GM23338 (cell line): Measurements from ENCODE around the gene PER1. TPM values are rescaled to one million over a fixed set of nuclear protein-coding genes. Genes with fewer than 3 reads are reported as not detected.

Source experiments
- ATAC-seq: fragments of 200-7000 bp; cut with Tn5 transposase; 3 replicates; pipeline ENCODE4 v1.9.1; 2020
- DNase-seq: peaks from one replicate; pipeline ENCODE4 v3.0.0-alpha.2; 2015; ENCODE audit warnings: low spot score
- H2AFZ ChIP-seq: fragments of 200-600 bp; sonication (generic); 2 replicates; pipeline ENCODE4 v1.8.0; 2016; ENCODE audit warnings: antibody characterized with exemption, mild to moderate bottlenecking, moderate library complexity
- H3F3A ChIP-seq: fragments of 200-600 bp; sonication (generic); replicated peaks from 2 replicates; pipeline ENCODE4 v1.8.0; 2017; ENCODE audit warnings: antibody characterized with exemption, mixed run types, low read depth
- H3K27ac ChIP-seq: fragments of 200-600 bp; sonication (generic); 2 replicates; pipeline ENCODE4 v1.6.1; 2016; ENCODE audit warnings: low read depth
- H3K27me3 ChIP-seq: fragments of 200-600 bp; sonication (generic); 2 replicates; pipeline ENCODE4 v1.8.0; 2016; ENCODE audit warnings: mild to moderate bottlenecking, mixed run types, moderate library complexity; ENCODE audit not compliant: insufficient read depth
- H3K36me3 ChIP-seq: fragments of 200-600 bp; sonication (generic); 2 replicates; pipeline ENCODE4 v1.8.0; 2016; ENCODE audit warnings: mild to moderate bottlenecking; ENCODE audit not compliant: insufficient read depth
- H3K4me1 ChIP-seq: fragments of 200-600 bp; sonication (generic); 2 replicates; pipeline ENCODE4 v1.8.0; 2016; ENCODE audit warnings: mild to moderate bottlenecking, moderate library complexity; ENCODE audit not compliant: insufficient read depth
- H3K4me2 ChIP-seq: fragments of 200-600 bp; sonication (generic); 2 replicates; pipeline ENCODE4 v1.7.1; 2017; ENCODE audit warnings: mixed run types
- H3K4me3 ChIP-seq: fragments of 200-600 bp; sonication (generic); 2 replicates; pipeline ENCODE4 v1.6.1; 2016; ENCODE audit warnings: mixed run types
- H3K79me2 ChIP-seq: fragments of 200-600 bp; sonication (generic); replicated peaks from 2 replicates; pipeline ENCODE4 v1.8.0; 2017; ENCODE audit warnings: mild to moderate bottlenecking; ENCODE audit not compliant: insufficient read depth
- H3K9me2 ChIP-seq: fragments of 200-600 bp; sonication (generic); 2 replicates; pipeline ENCODE4 v1.8.0; 2017; ENCODE audit not compliant: insufficient read depth
- H4K20me1 ChIP-seq: fragments of 200-600 bp; sonication (generic); replicated peaks from 2 replicates; pipeline ENCODE4 v1.8.0; 2017; ENCODE audit warnings: mild to moderate bottlenecking; ENCODE audit not compliant: insufficient read depth
- H3K27ac Mint-ChIP-seq: 2 replicates; pipeline ENCODE4 v1.8.0; 2020; ENCODE audit warnings: inconsistent platforms, mild to moderate bottlenecking, moderate library complexity, mixed read lengths
- H3K27me3 Mint-ChIP-seq: 3 replicates; pipeline ENCODE4 v1.8.0; 2022; ENCODE audit warnings: low read depth, mild to moderate bottlenecking, moderate library complexity, mixed read lengths, inconsistent platforms; ENCODE audit not compliant: insufficient read depth, poor library complexity
- H3K36me3 Mint-ChIP-seq: 3 replicates; pipeline ENCODE4 v1.8.0; 2021; ENCODE audit warnings: low read depth, mild to moderate bottlenecking, inconsistent platforms, moderate library complexity, mixed read lengths
- H3K4me1 Mint-ChIP-seq: 3 replicates; pipeline ENCODE4 v1.8.0; 2020; ENCODE audit warnings: mild to moderate bottlenecking, inconsistent platforms, mixed read lengths
- H3K4me3 Mint-ChIP-seq: 3 replicates; pipeline ENCODE4 v1.8.0; 2021; ENCODE audit warnings: moderate library complexity, mild to moderate bottlenecking, inconsistent platforms, mixed read lengths
- H3K9me3 Mint-ChIP-seq: 3 replicates; pipeline ENCODE4 v1.8.0; 2020; ENCODE audit warnings: moderate library complexity, mild to moderate bottlenecking, inconsistent platforms, mixed read lengths
- CREB1 ChIP-seq: fragments of 250-450 bp; sonication (Bioruptor Pico); IDR thresholded peaks from 2 replicates; pipeline ENCODE4 v1.5.0; 2020; ENCODE audit warnings: low read depth, mild to moderate bottlenecking, moderate library complexity
- EZH2 ChIP-seq: fragments of 200-600 bp; sonication (generic); IDR thresholded peaks from one replicate; pipeline ENCODE4 v1.8.0; 2017; ENCODE audit warnings: antibody characterized with exemption, mild to moderate bottlenecking, low read depth; ENCODE audit not compliant: unreplicated experiment
- EZH2phosphoT487 ChIP-seq: fragments of 200-600 bp; sonication (generic); IDR thresholded peaks from one replicate; pipeline ENCODE4 v1.8.1; 2018; ENCODE audit warnings: antibody characterized with exemption; ENCODE audit not compliant: unreplicated experiment
- JUNB ChIP-seq: IDR thresholded peaks from one replicate; pipeline ENCODE4 v1.6.1; 2016; ENCODE audit warnings: antibody characterized with exemption; ENCODE audit not compliant: unreplicated experiment
- NANOG ChIP-seq: IDR thresholded peaks from 2 replicates; pipeline ENCODE4 v1.6.1; 2016; ENCODE audit warnings: antibody characterized with exemption, borderline replicate concordance
- POLR2AphosphoS5 ChIP-seq: IDR thresholded peaks from 2 replicates; pipeline ENCODE4 v1.6.1; 2016; ENCODE audit warnings: antibody characterized with exemption, low read depth
- STAT1 ChIP-seq: IDR thresholded peaks from one replicate; pipeline ENCODE4 v1.6.1; 2016; ENCODE audit warnings: antibody characterized with exemption; ENCODE audit not compliant: unreplicated experiment
- ZNF114 ChIP-seq: fragments of 250-450 bp; sonication (Bioruptor Pico); IDR thresholded peaks from 2 replicates; pipeline ENCODE4 v1.5.0; 2020; ENCODE audit warnings: mild to moderate bottlenecking, moderate library complexity
- ZNF331 ChIP-seq: fragments of 250-450 bp; sonication (Bioruptor Pico); IDR thresholded peaks from 2 replicates; pipeline ENCODE4 v1.5.0; 2020; ENCODE audit warnings: low read depth, mild to moderate bottlenecking, moderate library complexity
- polyA plus RNA-seq: library from polyadenylated mRNA; unstranded; fragments of >200 nt; fragmentation: Nextera tagmentation; extraction: Ambion mirVana; gene quantifications from 2 replicates; pipeline ENCODE4 v1.2.1, GENCODE V29; 2016
- total RNA-seq: library from RNA; depleted of rRNA; stranded (reverse); fragments of >200 nt; shearing (Covaris generic); gene quantifications from 2 replicates; pipeline ENCODE4 v1.2.3, GENCODE V29; 2014
- TF ChIP-seq, protein P1 (sequence below): IDR thresholded peaks from one replicate; pipeline ENCODE4 v1.6.1; 2018; ENCODE audit warnings: antibody characterized with exemption; ENCODE audit not compliant: unreplicated experiment
- TF ChIP-seq, protein P2 (sequence below): fragments of 250-450 bp; sonication (Bioruptor Pico); IDR thresholded peaks from 2 replicates; pipeline ENCODE4 v1.5.0; 2020; ENCODE audit warnings: mild to moderate bottlenecking, moderate library complexity
- TF ChIP-seq, protein P3 (sequence below): IDR thresholded peaks from 2 replicates; pipeline ENCODE4 v1.6.1; 2016; ENCODE audit warnings: antibody characterized with exemption
- TF ChIP-seq, protein P4 (sequence below), 2 experiments: fragments of 200-600 bp in 1 of 2; sonication (generic) in 1 of 2; conservative IDR thresholded peaks; 2 replicates each; pipeline versions ENCODE4 v1.5.1 to v1.6.1; 2016 to 2017; ENCODE audit warnings: antibody characterized with exemption in 2 of 2, low read depth in 2 of 2, mild to moderate bottlenecking in 2 of 2, moderate library complexity in 1 of 2

Gene PER1
- total and polyA plus RNA-seq, 2 experiments from 2014 or later: 12.2 to 36.1 TPM

DNA sequence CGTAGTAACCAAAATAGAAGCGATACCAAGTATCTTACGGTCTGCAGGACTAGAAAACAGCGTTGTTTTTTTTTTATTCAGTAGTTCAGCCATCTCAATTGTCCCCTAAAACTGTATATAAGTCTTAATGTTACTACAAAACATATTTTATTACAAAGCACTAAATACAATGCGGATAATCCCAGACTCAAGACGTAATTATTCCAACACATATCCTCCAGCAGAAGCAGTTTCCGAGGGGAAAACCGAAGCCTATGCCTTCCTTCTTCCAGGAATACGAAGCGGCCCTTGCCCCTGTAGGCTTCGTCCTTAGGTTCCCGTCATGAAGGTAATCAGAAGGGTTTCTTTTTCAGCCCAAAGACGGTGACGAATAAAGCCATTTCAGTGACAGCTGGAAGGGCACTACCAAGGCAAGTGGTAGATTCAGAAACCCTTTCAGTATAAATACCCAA lies 21.7 kb upstream of the PER1 start:
- Histone ChIP-seq H3K4me2 (peak overlapping the region; percentile 71), H3K27ac (peak overlapping the region; percentile 85), H3K4me1 (peaks cover 19% of the 10 kb centered on the region), H4K20me1 (no peaks in the 10 kb centered on the region), H3K4me3 (peak overlapping the region; percentile 49), H3K27me3 (no peaks in the 10 kb centered on the region), H3K79me2 (no peaks in the 10 kb centered on the region), H3K36me3 (no peaks in the 10 kb centered on the region), H3K9me2 (no peaks in the 10 kb centered on the region), H3F3A (peaks cover 8% of the 10 kb centered on the region), H2AFZ (peak overlapping the region; percentile 0; the same call in 1 of the 2 replicates)
- TF ChIP-seq EZH2phosphoT487: no peak
- TF ChIP-seq, protein P1, sequence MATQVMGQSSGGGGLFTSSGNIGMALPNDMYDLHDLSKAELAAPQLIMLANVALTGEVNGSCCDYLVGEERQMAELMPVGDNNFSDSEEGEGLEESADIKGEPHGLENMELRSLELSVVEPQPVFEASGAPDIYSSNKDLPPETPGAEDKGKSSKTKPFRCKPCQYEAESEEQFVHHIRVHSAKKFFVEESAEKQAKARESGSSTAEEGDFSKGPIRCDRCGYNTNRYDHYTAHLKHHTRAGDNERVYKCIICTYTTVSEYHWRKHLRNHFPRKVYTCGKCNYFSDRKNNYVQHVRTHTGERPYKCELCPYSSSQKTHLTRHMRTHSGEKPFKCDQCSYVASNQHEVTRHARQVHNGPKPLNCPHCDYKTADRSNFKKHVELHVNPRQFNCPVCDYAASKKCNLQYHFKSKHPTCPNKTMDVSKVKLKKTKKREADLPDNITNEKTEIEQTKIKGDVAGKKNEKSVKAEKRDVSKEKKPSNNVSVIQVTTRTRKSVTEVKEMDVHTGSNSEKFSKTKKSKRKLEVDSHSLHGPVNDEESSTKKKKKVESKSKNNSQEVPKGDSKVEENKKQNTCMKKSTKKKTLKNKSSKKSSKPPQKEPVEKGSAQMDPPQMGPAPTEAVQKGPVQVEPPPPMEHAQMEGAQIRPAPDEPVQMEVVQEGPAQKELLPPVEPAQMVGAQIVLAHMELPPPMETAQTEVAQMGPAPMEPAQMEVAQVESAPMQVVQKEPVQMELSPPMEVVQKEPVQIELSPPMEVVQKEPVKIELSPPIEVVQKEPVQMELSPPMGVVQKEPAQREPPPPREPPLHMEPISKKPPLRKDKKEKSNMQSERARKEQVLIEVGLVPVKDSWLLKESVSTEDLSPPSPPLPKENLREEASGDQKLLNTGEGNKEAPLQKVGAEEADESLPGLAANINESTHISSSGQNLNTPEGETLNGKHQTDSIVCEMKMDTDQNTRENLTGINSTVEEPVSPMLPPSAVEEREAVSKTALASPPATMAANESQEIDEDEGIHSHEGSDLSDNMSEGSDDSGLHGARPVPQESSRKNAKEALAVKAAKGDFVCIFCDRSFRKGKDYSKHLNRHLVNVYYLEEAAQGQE: no peak
- TF ChIP-seq, protein P2, sequence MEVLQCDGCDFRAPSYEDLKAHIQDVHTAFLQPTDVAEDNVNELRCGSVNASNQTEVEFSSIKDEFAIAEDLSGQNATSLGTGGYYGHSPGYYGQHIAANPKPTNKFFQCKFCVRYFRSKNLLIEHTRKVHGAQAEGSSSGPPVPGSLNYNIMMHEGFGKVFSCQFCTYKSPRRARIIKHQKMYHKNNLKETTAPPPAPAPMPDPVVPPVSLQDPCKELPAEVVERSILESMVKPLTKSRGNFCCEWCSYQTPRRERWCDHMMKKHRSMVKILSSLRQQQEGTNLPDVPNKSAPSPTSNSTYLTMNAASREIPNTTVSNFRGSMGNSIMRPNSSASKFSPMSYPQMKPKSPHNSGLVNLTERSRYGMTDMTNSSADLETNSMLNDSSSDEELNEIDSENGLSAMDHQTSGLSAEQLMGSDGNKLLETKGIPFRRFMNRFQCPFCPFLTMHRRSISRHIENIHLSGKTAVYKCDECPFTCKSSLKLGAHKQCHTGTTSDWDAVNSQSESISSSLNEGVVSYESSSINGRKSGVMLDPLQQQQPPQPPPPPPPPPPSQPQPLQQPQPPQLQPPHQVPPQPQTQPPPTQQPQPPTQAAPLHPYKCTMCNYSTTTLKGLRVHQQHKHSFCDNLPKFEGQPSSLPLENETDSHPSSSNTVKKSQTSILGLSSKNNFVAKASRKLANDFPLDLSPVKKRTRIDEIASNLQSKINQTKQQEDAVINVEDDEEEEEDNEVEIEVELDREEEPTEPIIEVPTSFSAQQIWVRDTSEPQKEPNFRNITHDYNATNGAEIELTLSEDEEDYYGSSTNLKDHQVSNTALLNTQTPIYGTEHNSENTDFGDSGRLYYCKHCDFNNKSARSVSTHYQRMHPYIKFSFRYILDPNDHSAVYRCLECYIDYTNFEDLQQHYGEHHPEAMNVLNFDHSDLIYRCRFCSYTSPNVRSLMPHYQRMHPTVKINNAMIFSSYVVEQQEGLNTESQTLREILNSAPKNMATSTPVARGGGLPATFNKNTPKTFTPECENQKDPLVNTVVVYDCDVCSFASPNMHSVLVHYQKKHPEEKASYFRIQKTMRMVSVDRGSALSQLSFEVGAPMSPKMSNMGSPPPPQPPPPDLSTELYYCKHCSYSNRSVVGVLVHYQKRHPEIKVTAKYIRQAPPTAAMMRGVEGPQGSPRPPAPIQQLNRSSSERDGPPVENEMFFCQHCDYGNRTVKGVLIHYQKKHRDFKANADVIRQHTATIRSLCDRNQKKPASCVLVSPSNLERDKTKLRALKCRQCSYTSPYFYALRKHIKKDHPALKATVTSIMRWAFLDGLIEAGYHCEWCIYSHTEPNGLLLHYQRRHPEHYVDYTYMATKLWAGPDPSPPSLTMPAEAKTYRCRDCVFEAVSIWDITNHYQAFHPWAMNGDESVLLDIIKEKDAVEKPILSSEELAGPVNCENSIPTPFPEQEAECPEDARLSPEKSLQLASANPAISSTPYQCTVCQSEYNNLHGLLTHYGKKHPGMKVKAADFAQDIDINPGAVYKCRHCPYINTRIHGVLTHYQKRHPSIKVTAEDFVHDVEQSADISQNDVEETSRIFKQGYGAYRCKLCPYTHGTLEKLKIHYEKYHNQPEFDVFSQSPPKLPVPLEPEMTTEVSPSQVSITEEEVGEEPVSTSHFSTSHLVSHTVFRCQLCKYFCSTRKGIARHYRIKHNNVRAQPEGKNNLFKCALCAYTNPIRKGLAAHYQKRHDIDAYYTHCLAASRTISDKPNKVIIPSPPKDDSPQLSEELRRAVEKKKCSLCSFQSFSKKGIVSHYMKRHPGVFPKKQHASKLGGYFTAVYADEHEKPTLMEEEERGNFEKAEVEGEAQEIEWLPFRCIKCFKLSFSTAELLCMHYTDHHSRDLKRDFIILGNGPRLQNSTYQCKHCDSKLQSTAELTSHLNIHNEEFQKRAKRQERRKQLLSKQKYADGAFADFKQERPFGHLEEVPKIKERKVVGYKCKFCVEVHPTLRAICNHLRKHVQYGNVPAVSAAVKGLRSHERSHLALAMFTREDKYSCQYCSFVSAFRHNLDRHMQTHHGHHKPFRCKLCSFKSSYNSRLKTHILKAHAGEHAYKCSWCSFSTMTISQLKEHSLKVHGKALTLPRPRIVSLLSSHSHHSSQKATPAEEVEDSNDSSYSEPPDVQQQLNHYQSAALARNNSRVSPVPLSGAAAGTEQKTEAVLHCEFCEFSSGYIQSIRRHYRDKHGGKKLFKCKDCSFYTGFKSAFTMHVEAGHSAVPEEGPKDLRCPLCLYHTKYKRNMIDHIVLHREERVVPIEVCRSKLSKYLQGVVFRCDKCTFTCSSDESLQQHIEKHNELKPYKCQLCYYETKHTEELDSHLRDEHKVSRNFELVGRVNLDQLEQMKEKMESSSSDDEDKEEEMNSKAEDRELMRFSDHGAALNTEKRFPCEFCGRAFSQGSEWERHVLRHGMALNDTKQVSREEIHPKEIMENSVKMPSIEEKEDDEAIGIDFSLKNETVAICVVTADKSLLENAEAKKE (CRISPR knock-in tag): no peak
- TF ChIP-seq CREB1 (CRISPR knock-in tag): no peak
- no peak for TF ChIP-seq POLR2AphosphoS5
- TF ChIP-seq JUNB: no peak
- TF ChIP-seq, protein P3, sequence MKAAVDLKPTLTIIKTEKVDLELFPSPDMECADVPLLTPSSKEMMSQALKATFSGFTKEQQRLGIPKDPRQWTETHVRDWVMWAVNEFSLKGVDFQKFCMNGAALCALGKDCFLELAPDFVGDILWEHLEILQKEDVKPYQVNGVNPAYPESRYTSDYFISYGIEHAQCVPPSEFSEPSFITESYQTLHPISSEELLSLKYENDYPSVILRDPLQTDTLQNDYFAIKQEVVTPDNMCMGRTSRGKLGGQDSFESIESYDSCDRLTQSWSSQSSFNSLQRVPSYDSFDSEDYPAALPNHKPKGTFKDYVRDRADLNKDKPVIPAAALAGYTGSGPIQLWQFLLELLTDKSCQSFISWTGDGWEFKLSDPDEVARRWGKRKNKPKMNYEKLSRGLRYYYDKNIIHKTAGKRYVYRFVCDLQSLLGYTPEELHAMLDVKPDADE: no peak
- TF ChIP-seq EZH2: no peak
- no peak for TF ChIP-seq ZNF114 (CRISPR knock-in tag)
- no peak for TF ChIP-seq ZNF331 (CRISPR knock-in tag)
- TF ChIP-seq, protein P4, sequence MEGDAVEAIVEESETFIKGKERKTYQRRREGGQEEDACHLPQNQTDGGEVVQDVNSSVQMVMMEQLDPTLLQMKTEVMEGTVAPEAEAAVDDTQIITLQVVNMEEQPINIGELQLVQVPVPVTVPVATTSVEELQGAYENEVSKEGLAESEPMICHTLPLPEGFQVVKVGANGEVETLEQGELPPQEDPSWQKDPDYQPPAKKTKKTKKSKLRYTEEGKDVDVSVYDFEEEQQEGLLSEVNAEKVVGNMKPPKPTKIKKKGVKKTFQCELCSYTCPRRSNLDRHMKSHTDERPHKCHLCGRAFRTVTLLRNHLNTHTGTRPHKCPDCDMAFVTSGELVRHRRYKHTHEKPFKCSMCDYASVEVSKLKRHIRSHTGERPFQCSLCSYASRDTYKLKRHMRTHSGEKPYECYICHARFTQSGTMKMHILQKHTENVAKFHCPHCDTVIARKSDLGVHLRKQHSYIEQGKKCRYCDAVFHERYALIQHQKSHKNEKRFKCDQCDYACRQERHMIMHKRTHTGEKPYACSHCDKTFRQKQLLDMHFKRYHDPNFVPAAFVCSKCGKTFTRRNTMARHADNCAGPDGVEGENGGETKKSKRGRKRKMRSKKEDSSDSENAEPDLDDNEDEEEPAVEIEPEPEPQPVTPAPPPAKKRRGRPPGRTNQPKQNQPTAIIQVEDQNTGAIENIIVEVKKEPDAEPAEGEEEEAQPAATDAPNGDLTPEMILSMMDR (conservative IDR thresholded peaks at IDR 0.05; ENCODE audit: low read depth in 2 of 2): no peak
- TF ChIP-seq STAT1: no peak
- no peak for TF ChIP-seq NANOG
- Mint-ChIP-seq H3K27me3 (peaks cover 27% of the 10 kb centered on the region), H3K4me3 (peak overlapping the region; percentile 83), H3K27ac (peak overlapping the region; percentile 100), H3K9me3 (no peaks in the 10 kb centered on the region), H3K36me3 (no peaks in the 10 kb centered on the region; the same call in 2 of the 3 replicates), H3K4me1 (peaks cover 28% of the 10 kb centered on the region)
- peak; percentile 13 for ATAC-seq
- peak; percentile 69 for DNase-seq
